DND-41 (cell line): Measurements from ENCODE around the gene ZNF688.

Source experiments
- EZH2 ChIP-seq: IDR thresholded peaks from 3 replicates; pipeline ENCODE4 v1.6.1; 2012; ENCODE audit warnings: borderline replicate concordance, low read depth, mild to moderate bottlenecking, moderate library complexity, low read length, inconsistent platforms; ENCODE audit not compliant: severe bottlenecking
- TF ChIP-seq, protein P1 (sequence below): IDR thresholded peaks from 2 replicates; pipeline ENCODE4 v1.5.1; 2012; ENCODE audit warnings: borderline replicate concordance, low read length, moderate library complexity, mild to moderate bottlenecking; ENCODE audit not compliant: poor library complexity, severe bottlenecking; ENCODE audit errors: extremely low read depth

DNA sequence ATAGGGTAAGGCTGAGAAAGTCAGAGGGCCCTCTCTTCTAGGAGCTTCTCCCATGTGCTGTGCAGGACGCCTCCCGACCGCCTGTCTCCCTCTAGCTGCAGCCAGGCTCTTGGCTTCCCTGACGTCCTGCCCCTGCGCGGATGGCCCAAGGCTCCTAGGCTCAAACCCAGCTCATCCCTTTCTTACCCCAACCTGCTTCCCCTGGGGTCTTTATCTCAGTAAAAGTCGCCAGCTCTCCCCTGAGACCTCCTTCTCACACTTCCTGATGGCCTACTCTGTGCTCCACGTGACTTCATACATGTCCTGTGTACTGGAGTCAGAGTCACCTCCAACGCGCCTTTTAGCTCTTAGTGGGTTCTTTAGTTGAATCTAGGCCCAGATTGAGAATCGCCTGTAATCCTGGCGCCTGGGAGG is 35.7 kb downstream of the ZNF688 start:
- TF ChIP-seq EZH2: no peak
- TF ChIP-seq, protein P1, sequence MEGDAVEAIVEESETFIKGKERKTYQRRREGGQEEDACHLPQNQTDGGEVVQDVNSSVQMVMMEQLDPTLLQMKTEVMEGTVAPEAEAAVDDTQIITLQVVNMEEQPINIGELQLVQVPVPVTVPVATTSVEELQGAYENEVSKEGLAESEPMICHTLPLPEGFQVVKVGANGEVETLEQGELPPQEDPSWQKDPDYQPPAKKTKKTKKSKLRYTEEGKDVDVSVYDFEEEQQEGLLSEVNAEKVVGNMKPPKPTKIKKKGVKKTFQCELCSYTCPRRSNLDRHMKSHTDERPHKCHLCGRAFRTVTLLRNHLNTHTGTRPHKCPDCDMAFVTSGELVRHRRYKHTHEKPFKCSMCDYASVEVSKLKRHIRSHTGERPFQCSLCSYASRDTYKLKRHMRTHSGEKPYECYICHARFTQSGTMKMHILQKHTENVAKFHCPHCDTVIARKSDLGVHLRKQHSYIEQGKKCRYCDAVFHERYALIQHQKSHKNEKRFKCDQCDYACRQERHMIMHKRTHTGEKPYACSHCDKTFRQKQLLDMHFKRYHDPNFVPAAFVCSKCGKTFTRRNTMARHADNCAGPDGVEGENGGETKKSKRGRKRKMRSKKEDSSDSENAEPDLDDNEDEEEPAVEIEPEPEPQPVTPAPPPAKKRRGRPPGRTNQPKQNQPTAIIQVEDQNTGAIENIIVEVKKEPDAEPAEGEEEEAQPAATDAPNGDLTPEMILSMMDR: peak; percentile 76
